Measurements from ENCODE around the gene KRT82.

DNA sequence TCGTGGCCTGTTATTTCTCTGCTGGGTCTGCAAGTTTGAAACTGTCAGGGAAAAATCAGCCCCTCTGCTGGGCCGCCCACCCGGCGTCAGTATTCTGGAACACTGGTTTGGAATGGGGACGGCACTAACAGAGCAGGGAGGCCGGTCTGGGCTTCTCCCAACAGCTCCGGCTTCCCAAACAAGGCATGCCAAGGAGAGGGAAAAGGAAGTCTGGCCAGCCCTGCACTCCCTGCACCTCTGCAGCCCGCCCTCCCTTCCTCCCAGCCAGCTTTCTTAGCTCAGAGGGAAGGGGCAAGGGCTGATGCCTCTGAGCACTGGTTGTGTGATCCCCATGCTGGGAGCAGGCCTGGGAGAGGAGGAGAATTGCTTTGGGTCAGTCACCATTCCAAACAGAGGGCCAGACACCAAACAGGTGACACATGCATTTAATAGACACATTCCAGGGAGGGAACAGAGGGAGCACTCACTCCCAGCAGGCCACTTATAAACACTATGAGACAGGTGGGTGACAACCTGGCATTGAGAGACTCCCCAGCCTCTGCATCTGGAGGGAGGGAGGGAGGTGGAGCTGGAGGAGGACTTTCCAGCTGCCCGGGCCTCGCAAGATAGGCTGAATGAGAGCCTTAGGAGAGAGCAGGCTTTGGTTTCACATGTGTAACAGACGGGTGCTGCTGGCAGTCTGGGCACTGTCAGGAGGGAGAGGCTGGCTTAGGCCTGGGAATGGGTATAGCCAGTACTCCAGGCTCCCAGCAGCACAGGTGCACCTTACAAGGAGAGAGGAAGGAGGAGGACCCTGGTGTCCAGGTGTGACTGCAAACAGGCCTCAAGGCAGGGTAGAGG lies 17.7 kb upstream of the KRT82 start:
- TF ChIP-seq POLR2AphosphoS5 (IDR thresholded peaks at IDR 0.05; ENCODE audit: low read depth, low read length): no peak
- no peak for TF ChIP-seq RAD21 (IDR thresholded peaks at IDR 0.05; ENCODE audit: low read length)
- TF ChIP-seq, protein P1, sequence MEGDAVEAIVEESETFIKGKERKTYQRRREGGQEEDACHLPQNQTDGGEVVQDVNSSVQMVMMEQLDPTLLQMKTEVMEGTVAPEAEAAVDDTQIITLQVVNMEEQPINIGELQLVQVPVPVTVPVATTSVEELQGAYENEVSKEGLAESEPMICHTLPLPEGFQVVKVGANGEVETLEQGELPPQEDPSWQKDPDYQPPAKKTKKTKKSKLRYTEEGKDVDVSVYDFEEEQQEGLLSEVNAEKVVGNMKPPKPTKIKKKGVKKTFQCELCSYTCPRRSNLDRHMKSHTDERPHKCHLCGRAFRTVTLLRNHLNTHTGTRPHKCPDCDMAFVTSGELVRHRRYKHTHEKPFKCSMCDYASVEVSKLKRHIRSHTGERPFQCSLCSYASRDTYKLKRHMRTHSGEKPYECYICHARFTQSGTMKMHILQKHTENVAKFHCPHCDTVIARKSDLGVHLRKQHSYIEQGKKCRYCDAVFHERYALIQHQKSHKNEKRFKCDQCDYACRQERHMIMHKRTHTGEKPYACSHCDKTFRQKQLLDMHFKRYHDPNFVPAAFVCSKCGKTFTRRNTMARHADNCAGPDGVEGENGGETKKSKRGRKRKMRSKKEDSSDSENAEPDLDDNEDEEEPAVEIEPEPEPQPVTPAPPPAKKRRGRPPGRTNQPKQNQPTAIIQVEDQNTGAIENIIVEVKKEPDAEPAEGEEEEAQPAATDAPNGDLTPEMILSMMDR (IDR thresholded peaks at IDR 0.05): no peak
- TF ChIP-seq JUND (IDR thresholded peaks at IDR 0.05): no peak
- TF ChIP-seq SMC3 (IDR thresholded peaks at IDR 0.05; ENCODE audit: low read depth, low read length): no peak
- TF ChIP-seq, protein P2, sequence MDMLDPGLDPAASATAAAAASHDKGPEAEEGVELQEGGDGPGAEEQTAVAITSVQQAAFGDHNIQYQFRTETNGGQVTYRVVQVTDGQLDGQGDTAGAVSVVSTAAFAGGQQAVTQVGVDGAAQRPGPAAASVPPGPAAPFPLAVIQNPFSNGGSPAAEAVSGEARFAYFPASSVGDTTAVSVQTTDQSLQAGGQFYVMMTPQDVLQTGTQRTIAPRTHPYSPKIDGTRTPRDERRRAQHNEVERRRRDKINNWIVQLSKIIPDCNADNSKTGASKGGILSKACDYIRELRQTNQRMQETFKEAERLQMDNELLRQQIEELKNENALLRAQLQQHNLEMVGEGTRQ (IDR thresholded peaks at IDR 0.05; ENCODE audit: borderline replicate concordance, low read depth, low read length): no peak
- TF ChIP-seq EP300 (IDR thresholded peaks at IDR 0.05; ENCODE audit: borderline replicate concordance in 1 of 2, low read depth in 1 of 2, low read length in 1 of 2): no peak
- no peak for TF ChIP-seq SIN3A (IDR thresholded peaks at IDR 0.05; ENCODE audit: borderline replicate concordance, low read depth, low read length)
- TF ChIP-seq, protein P3, sequence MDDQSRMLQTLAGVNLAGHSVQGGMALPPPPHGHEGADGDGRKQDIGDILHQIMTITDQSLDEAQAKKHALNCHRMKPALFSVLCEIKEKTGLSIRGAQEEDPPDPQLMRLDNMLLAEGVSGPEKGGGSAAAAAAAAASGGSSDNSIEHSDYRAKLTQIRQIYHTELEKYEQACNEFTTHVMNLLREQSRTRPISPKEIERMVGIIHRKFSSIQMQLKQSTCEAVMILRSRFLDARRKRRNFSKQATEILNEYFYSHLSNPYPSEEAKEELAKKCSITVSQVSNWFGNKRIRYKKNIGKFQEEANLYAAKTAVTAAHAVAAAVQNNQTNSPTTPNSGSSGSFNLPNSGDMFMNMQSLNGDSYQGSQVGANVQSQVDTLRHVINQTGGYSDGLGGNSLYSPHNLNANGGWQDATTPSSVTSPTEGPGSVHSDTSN (IDR thresholded peaks at IDR 0.05): no peak

Data from SK-N-SH (cell line).